Mammary epithelial cell (primary cell): ENCODE results near the gene NMD3.

Experiments used
- EZH2 ChIP-seq: IDR thresholded peaks from 2 replicates; pipeline ENCODE4 v1.6.1; 2012; ENCODE audit warnings: low read length, inconsistent platforms, borderline replicate concordance
- TF ChIP-seq, protein P1 (sequence below), 2 donors: IDR thresholded peaks in 1 of 2; conservative IDR thresholded peaks in 1 of 2; 2 replicates each; pipeline ENCODE4 v1.5.1; 2011 to 2012; ENCODE audit warnings: inconsistent platforms in 2 of 2, low read length in 2 of 2, mild to moderate bottlenecking in 2 of 2, control low read depth in 1 of 2, low read depth in 1 of 2; ENCODE audit not compliant: insufficient read depth in 1 of 2; ENCODE audit errors: extremely low read depth in 1 of 2

DNA sequence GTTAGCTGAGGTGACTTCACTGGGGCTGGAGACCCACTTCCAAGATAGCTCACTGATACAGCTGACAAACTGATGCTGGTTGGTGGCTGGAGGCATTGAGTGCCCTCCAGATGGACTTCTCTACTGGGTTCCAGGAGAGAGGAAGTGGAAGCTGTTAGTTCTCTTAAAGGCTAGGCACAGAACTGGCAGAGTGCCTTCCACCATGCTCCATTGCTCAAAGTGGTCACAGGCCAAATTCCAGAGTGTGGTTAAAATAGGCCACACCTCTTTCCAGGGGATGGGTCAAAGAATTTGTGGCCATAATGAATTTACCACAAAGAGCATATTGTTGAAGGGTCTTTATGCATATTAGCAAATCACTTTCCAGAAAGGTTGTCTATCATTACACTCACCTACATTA is 74.2 kb downstream of the NMD3 start:
- TF ChIP-seq, protein P1, sequence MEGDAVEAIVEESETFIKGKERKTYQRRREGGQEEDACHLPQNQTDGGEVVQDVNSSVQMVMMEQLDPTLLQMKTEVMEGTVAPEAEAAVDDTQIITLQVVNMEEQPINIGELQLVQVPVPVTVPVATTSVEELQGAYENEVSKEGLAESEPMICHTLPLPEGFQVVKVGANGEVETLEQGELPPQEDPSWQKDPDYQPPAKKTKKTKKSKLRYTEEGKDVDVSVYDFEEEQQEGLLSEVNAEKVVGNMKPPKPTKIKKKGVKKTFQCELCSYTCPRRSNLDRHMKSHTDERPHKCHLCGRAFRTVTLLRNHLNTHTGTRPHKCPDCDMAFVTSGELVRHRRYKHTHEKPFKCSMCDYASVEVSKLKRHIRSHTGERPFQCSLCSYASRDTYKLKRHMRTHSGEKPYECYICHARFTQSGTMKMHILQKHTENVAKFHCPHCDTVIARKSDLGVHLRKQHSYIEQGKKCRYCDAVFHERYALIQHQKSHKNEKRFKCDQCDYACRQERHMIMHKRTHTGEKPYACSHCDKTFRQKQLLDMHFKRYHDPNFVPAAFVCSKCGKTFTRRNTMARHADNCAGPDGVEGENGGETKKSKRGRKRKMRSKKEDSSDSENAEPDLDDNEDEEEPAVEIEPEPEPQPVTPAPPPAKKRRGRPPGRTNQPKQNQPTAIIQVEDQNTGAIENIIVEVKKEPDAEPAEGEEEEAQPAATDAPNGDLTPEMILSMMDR (conservative IDR thresholded peaks at IDR 0.05 in 1 of 2, IDR thresholded peaks at IDR 0.05 in 1 of 2; ENCODE audit: extremely low read depth in 1 of 2, insufficient read depth in 1 of 2, low read depth in 1 of 2, low read length in 2 of 2) = no peak
- no peak for TF ChIP-seq EZH2
